CD1c-positive myeloid dendritic cell (primary cell): ENCODE measurements around the gene FAM219A.
"Not testable (repeated sequence)": the region's sequence is repeated elsewhere in the genome, so short reads cannot be mapped to it uniquely, and the experiment has no call there.

ENCODE experiments used
- DNase-seq: peaks from one replicate; pipeline ENCODE4 v3.0.0-alpha.2; 2016; ENCODE audit errors: extremely low spot score

Gene FAM219A

GRCh38 chr9:34484678-34485077 is 26.3 kb upstream of the FAM219A start:
- no peak for DNase-seq

GRCh38 chr9:34482746-34483145 is 24.4 kb upstream of the FAM219A start:
- not testable (repeated sequence) for DNase-seq

GRCh38 chr9:34481620-34482019 is 23.2 kb upstream of the FAM219A start:
- DNase-seq: not testable (repeated sequence)

- DNase-seq: no peak
Observed at GRCh38 chr9:34479431-34479866, 21.1 kb upstream of the FAM219A start.

GRCh38 chr9:34477541-34477940 is 19.2 kb upstream of the FAM219A start:
- no peak for DNase-seq

- DNase-seq: no peak
Observed at GRCh38 chr9:34475097-34475496, 16.7 kb upstream of the FAM219A start.

GRCh38 chr9:34465468-34465867 is 7.1 kb upstream of the FAM219A start:
- DNase-seq: no peak

GRCh38 chr9:34464571-34464970 is 6.2 kb upstream of the FAM219A start:
- DNase-seq: no peak

GRCh38 chr9:34463901-34464232 is 5.5 kb upstream of the FAM219A start:
- no peak for DNase-seq

- peak; percentile 32 for DNase-seq
Observed at GRCh38 chr9:34463098-34463900, 4.9 kb upstream of the FAM219A start.

GRCh38 chr9:34459941-34460340 is 1.6 kb upstream of the FAM219A start:
- DNase-seq: peak; percentile 19

GRCh38 chr9:34459356-34459755 is 986 bp upstream of the FAM219A start:
- DNase-seq: no peak

- no peak for DNase-seq
Observed at GRCh38 chr9:34458959-34459340, 580 bp upstream of the FAM219A start.

GRCh38 chr9:34457266-34458012 is 931 bp downstream of the FAM219A start:
- DNase-seq: no peak

GRCh38 chr9:34456746-34457145 is 1.6 kb downstream of the FAM219A start:
- DNase-seq: no peak

- no peak for DNase-seq
Observed at GRCh38 chr9:34456151-34456550, 2.2 kb downstream of the FAM219A start.

- DNase-seq: no peak
Observed at GRCh38 chr9:34454571-34455065, 3.8 kb downstream of the FAM219A start.

- DNase-seq: no peak
Observed at GRCh38 chr9:34452568-34452967, 5.8 kb downstream of the FAM219A start.

GRCh38 chr9:34451545-34451944 is 6.8 kb downstream of the FAM219A start:
- DNase-seq: no peak

GRCh38 chr9:34451135-34451534 is 7.2 kb downstream of the FAM219A start:
- no peak for DNase-seq

- DNase-seq: no peak
Observed at GRCh38 chr9:34450644-34451043, 7.7 kb downstream of the FAM219A start.

- no peak for DNase-seq
Observed at GRCh38 chr9:34446951-34447350, 11.4 kb downstream of the FAM219A start.

- DNase-seq: no peak
Observed at GRCh38 chr9:34446468-34446891, 11.9 kb downstream of the FAM219A start.
